Thyroid gland (tissue), 4 donors: ENCODE results near the gene ADCY10. TPM values are rescaled to one million over a fixed set of nuclear protein-coding genes. Genes with fewer than 3 reads are reported as not detected.

ENCODE experiments used
- DNase-seq, 2 donors: peaks; one replicate each; pipeline ENCODE4 v3.0.0-alpha.2; 2019
- H3K27ac ChIP-seq, 3 donors: fragments of 200-600 bp; sonication (generic); 1 replicate in 2 of 3; 2 replicates in 1 of 3; pipeline ENCODE4 v1.5.1; 2016 to 2019; ENCODE audit warnings: mild to moderate bottlenecking in 1 of 3, moderate library complexity in 1 of 3
- H3K27me3 ChIP-seq: fragments of 200-600 bp; sonication (generic); one replicate; pipeline ENCODE4 v1.5.1; 2019
- H3K36me3 ChIP-seq, 2 donors: fragments of 200-600 bp; sonication (generic); one replicate each; pipeline ENCODE4 v1.5.1; 2016 to 2019
- H3K4me1 ChIP-seq, 2 donors: fragments of 200-600 bp; sonication (generic); one replicate each; pipeline ENCODE4 v1.5.1; 2017 to 2019
- H3K4me3 ChIP-seq, 3 donors: fragments of 200-600 bp; sonication (generic); replicated peaks in 1 of 3; 1 replicate in 2 of 3; 2 replicates in 1 of 3; pipeline ENCODE4 v1.5.1; 2016; ENCODE audit warnings: mild to moderate bottlenecking in 1 of 3
- H3K9me3 ChIP-seq: fragments of 200-600 bp; sonication (generic); one replicate; pipeline ENCODE4 v1.5.1; 2017
- CTCF ChIP-seq, 6 experiments: fragments of 200-600 bp in 3 of 6; fragments of 450-650 bp in 3 of 6; sonication (generic) in 3 of 6; IDR thresholded peaks; one replicate each; pipeline ENCODE4 v1.5.1; 2016 to 2019; ENCODE audit warnings: antibody characterized with exemption in 6 of 6, mild to moderate bottlenecking in 2 of 6, inconsistent platforms in 1 of 6, moderate library complexity in 1 of 6
- POLR2A ChIP-seq, 2 donors: fragments of 450-650 bp; IDR thresholded peaks; one replicate each; pipeline ENCODE4 v1.6.1; 2017; ENCODE audit warnings: antibody characterized with exemption in 2 of 2, mild to moderate bottlenecking in 2 of 2, moderate library complexity in 1 of 2
- WGBS, 2 donors: methylation state at CpG; one replicate each; pipeline ENCODE4 v1.1.5; 2017; 5-methylcytosine and 5-hydroxymethylcytosine counted together
- intact Hi-C: fragments of 100-400 bp; cut with DNase I; formaldehyde crosslinking; loops from one replicate; pipeline ENCODE4 v1.15.1; 2023
- total RNA-seq, 4 donors: library from RNA; depleted of rRNA; stranded (reverse); fragments of >200 nt; gene quantifications; one replicate each; pipeline ENCODE4 v1.2.3, GENCODE V29; 2016

The ADCY10 gene
- total RNA-seq, 4 donors from 2014 or later: 0.15 to 0.45 (median 0.40) TPM; not detected in 1

GRCh38 chr1:167841530-167841929 is 72.4 kb downstream of the ADCY10 start:
- Histone ChIP-seq H3K4me3 (no peak overlapping the region), H3K4me1 (no peaks in the 10 kb centered on the region), H3K27me3 (no peaks in the 10 kb centered on the region), H3K27ac (no peak overlapping the region), H3K9me3 (no peaks in the 10 kb centered on the region), H3K36me3 (no peaks in the 10 kb centered on the region)
- 93 to 95% methylated on average over 3 of the region's 3 CpGs for WGBS, 2 donors
- intact Hi-C loops: no loop called here
- no peak for DNase-seq
- TF ChIP-seq CTCF (IDR thresholded peaks at IDR 0.05) (no peak), POLR2A (IDR thresholded peaks at IDR 0.05) (no peak)

DNA sequence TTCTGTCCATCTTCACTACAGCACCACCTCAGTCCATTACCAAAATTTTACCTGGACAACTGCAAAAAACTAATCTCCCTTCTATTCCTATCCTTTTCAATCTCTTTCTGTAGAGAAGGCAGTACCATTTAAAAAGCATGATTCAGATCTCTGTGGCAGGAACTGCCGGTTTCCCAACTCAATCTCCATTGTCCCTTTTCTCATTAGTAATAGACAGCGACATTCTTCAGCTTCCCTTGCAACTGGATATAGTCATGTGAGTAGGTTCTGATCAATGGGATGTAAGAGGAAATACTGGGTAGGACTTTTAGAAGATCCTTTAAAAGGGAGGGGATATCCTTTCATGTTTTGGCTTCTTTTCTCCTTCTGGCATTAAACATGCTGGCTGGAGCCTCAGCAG is 74.9 kb downstream of the ADCY10 start:
- Histone ChIP-seq H3K4me1 (no peaks in the 10 kb centered on the region), H3K4me3 (no peak overlapping the region), H3K27me3 (no peaks in the 10 kb centered on the region), H3K36me3 (no peaks in the 10 kb centered on the region), H3K27ac (no peak overlapping the region), H3K9me3 (no peaks in the 10 kb centered on the region)
- no peak for DNase-seq
- intact Hi-C loops: no loop called here
- 85 to 94% methylated on average over 2 of the region's 2 CpGs for WGBS, 2 donors
- no peak for TF ChIP-seq POLR2A (IDR thresholded peaks at IDR 0.05)
- no peak for TF ChIP-seq CTCF (IDR thresholded peaks at IDR 0.05)

GRCh38 chr1:167837326-167837725 is 76.6 kb downstream of the ADCY10 start:
- TF ChIP-seq CTCF (IDR thresholded peaks at IDR 0.05): no peak
- TF ChIP-seq POLR2A (IDR thresholded peaks at IDR 0.05): no peak
- H3K36me3 ChIP-seq: no peaks in the 10 kb centered on the region
- H3K4me1 ChIP-seq: no peaks in the 10 kb centered on the region
- no peaks in the 10 kb centered on the region for H3K27me3 ChIP-seq
- 48 to 75% methylated on average over 2 of the region's 2 CpGs for WGBS, 2 donors
- DNase-seq: no peak
- intact Hi-C loops: no loop called here
- no peak overlapping the region for H3K27ac ChIP-seq
- H3K4me3 ChIP-seq: no peak overlapping the region
- H3K9me3 ChIP-seq: no peaks in the 10 kb centered on the region

GRCh38 chr1:167836197-167836596 is 77.7 kb downstream of the ADCY10 start:
- intact Hi-C loops: no loop called here
- no peak overlapping the region for H3K4me3 ChIP-seq
- no peaks in the 10 kb centered on the region for H3K27me3 ChIP-seq
- H3K4me1 ChIP-seq: no peaks in the 10 kb centered on the region
- TF ChIP-seq CTCF (IDR thresholded peaks at IDR 0.05): no peak
- TF ChIP-seq POLR2A (IDR thresholded peaks at IDR 0.05): no peak
- DNase-seq: no peak
- no peak overlapping the region for H3K27ac ChIP-seq
- no peaks in the 10 kb centered on the region for H3K9me3 ChIP-seq
- 67 to 95% methylated on average over 4 of the region's 4 CpGs for WGBS, 2 donors
- H3K36me3 ChIP-seq: no peaks in the 10 kb centered on the region

DNA sequence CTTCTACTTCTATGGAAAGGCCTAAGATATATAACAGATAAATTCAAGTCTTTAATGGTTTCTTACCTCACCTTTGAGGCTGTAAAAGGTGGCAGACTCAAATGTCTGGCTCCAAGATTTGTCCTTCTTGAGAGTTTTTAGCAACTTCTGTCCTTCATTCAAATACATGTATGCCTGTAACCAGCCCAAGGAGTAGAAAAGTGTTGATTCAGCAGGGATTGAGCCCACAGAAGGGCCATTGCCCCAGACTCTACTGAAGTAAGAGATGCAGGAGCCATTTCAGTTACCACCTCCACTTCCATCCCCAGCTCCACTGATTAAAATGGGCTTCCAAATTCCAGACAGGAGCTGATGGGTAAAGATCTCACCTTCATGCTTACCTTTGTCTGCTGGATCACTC is 80.0 kb downstream of the ADCY10 start:
- no peak for DNase-seq
- no peaks in the 10 kb centered on the region for H3K27me3 ChIP-seq
- no peaks in the 10 kb centered on the region for H3K36me3 ChIP-seq
- no peak overlapping the region for H3K27ac ChIP-seq
- intact Hi-C loops: no loop called here
- TF ChIP-seq CTCF (IDR thresholded peaks at IDR 0.05): no peak
- TF ChIP-seq POLR2A (IDR thresholded peaks at IDR 0.05): no peak
- H3K9me3 ChIP-seq: no peaks in the 10 kb centered on the region
- H3K4me3 ChIP-seq: no peak overlapping the region
- H3K4me1 ChIP-seq: no peaks in the 10 kb centered on the region
